Esophagus squamous epithelium (tissue), 5 donors: ENCODE results near the gene TMC3. TPM values are rescaled to one million over a fixed set of nuclear protein-coding genes. Genes with fewer than 3 reads are reported as not detected.

ENCODE experiments used
- DNase-seq: peaks from one replicate; lab custom pipeline; 2025; lab: John Stamatoyannopoulos, UW
- H3K27ac ChIP-seq, 4 donors: fragments of 200-600 bp; sonication (generic); one replicate each; pipeline ENCODE4 v1.5.1; 2016 to 2019; ENCODE audit warnings: mild to moderate bottlenecking in 1 of 4
- H3K27me3 ChIP-seq, 4 donors: fragments of 200-600 bp; sonication (generic); 1 replicate in 3 of 4; 2 replicates in 1 of 4; pipeline versions ENCODE4 v1.5.1 to v1.6.0; 2017 to 2021; ENCODE audit warnings: antibody characterized with exemption in 1 of 4
- H3K36me3 ChIP-seq, 3 donors: fragments of 200-600 bp; sonication (generic); one replicate each; pipeline ENCODE4 v1.5.1; 2016 to 2019
- H3K4me1 ChIP-seq, 3 donors: fragments of 200-600 bp; sonication (generic); one replicate each; pipeline ENCODE4 v1.5.1; 2017 to 2019
- H3K4me3 ChIP-seq, 4 donors: fragments of 200-600 bp; sonication (generic); 1 replicate in 3 of 4; 2 replicates in 1 of 4; pipeline ENCODE4 v1.5.1; 2016 to 2019; ENCODE audit warnings: mild to moderate bottlenecking in 2 of 4, moderate library complexity in 1 of 4
- H3K9me3 ChIP-seq, 3 donors: fragments of 200-600 bp; sonication (generic); one replicate each; pipeline ENCODE4 v1.5.1; 2016 to 2019
- CTCF ChIP-seq, 6 experiments: fragments of 450-650 bp in 4 of 6; fragments of 200-600 bp in 2 of 6; sonication (generic) in 2 of 6; IDR thresholded peaks; one replicate each; pipeline ENCODE4 v1.5.1; 2016 to 2019; ENCODE audit warnings: antibody characterized with exemption in 6 of 6, mild to moderate bottlenecking in 4 of 6, moderate library complexity in 4 of 6
- POLR2A ChIP-seq, 4 donors: fragments of 450-650 bp; IDR thresholded peaks; one replicate each; pipeline ENCODE4 v1.6.1; 2017; ENCODE audit warnings: antibody characterized with exemption in 4 of 4, mild to moderate bottlenecking in 4 of 4, moderate library complexity in 3 of 4
- WGBS, 2 donors: methylation state at CpG; one replicate each; pipeline ENCODE4 v1.1.5; 2018; 5-methylcytosine and 5-hydroxymethylcytosine counted together
- intact Hi-C: fragments of 100-400 bp; cut with DNase I; formaldehyde crosslinking; loops from one replicate; pipeline ENCODE4 v1.15.0; 2022
- total RNA-seq, 4 donors: library from RNA; depleted of rRNA; stranded (reverse); fragments of >200 nt; gene quantifications; one replicate each; pipeline ENCODE4 v1.1.0, GENCODE V29; 2016
- donor health status: DM: yes; HTN: yes; CAD: no.

The TMC3 gene
- total RNA-seq, 4 donors from 2014 or later: not detected

- peaks cover 0 to 23% (median 2%) of the 10 kb centered on the region in 4 donors for H3K27me3 ChIP-seq
- TF ChIP-seq CTCF (IDR thresholded peaks at IDR 0.05) (no peak), POLR2A (IDR thresholded peaks at IDR 0.05) (no peak)
- WGBS, 2 donors: 92 to 95% methylated on average over 4 to 9 of the region's 32 CpGs
- DNase-seq: no peak
- H3K27ac ChIP-seq: no peak overlapping the region
- peaks cover 0 to 13% (median 10%) of the 10 kb centered on the region in 3 donors for H3K4me1 ChIP-seq
- intact Hi-C loops: no loop called here
- H3K4me3 ChIP-seq: no peak overlapping the region
- H3K9me3 ChIP-seq: peaks cover 0 to 3% (median 0%) of the 10 kb centered on the region in 3 donors
- no peaks in the 10 kb centered on the region for H3K36me3 ChIP-seq
Observed at GRCh38 chr15:81413851-81414250, 39.8 kb upstream of the TMC3 start.

GRCh38 chr15:81411969-81412633 is 38.1 kb upstream of the TMC3 start:
- 71 to 76% methylated on average over 5 of the region's 5 CpGs for WGBS, 2 donors
- Histone ChIP-seq H3K9me3 (peaks cover 0 to 3% (median 0%) of the 10 kb centered on the region in 3 donors), H3K36me3 (no peaks in the 10 kb centered on the region), H3K4me3 (no peak overlapping the region), H3K27ac (no peak overlapping the region), H3K27me3 (peaks cover 0 to 34% (median 2%) of the 10 kb centered on the region in 4 donors), H3K4me1 (peaks cover 0 to 13% (median 10%) of the 10 kb centered on the region in 3 donors)
- DNase-seq: no peak
- intact Hi-C loops: no loop called here
- TF ChIP-seq POLR2A (IDR thresholded peaks at IDR 0.05): no peak
- TF ChIP-seq CTCF (IDR thresholded peaks at IDR 0.05): no peak

- Histone ChIP-seq H3K27ac (no peak overlapping the region), H3K9me3 (peaks cover 0 to 3% (median 0%) of the 10 kb centered on the region in 3 donors), H3K4me3 (no peak overlapping the region), H3K27me3 (peaks cover 0 to 34% (median 2%) of the 10 kb centered on the region in 4 donors), H3K36me3 (no peaks in the 10 kb centered on the region), H3K4me1 (peaks cover 0 to 13% (median 10%) of the 10 kb centered on the region in 3 donors)
- DNase-seq: no peak
- intact Hi-C loops: no loop called here
- WGBS, 2 donors: 71 to 74% methylated on average over 2 of the region's 2 CpGs
- TF ChIP-seq POLR2A (IDR thresholded peaks at IDR 0.05) (no peak), CTCF (IDR thresholded peaks at IDR 0.05) (no peak)
Observed at GRCh38 chr15:81411051-81411450, 37.0 kb upstream of the TMC3 start.

GRCh38 chr15:81410318-81410753 is 36.3 kb upstream of the TMC3 start:
- peaks cover 0 to 3% (median 0%) of the 10 kb centered on the region in 3 donors for H3K9me3 ChIP-seq
- H3K36me3 ChIP-seq: no peaks in the 10 kb centered on the region
- TF ChIP-seq POLR2A (IDR thresholded peaks at IDR 0.05): no peak
- peak in 4 of 6 experiments; percentile 49 to 69 (median 64) for TF ChIP-seq CTCF (IDR thresholded peaks at IDR 0.05)
- no peak overlapping the region for H3K27ac ChIP-seq
- intact Hi-C loops: no loop called here
- peaks cover 0 to 13% (median 10%) of the 10 kb centered on the region in 3 donors for H3K4me1 ChIP-seq
- no peak for DNase-seq
- no peak overlapping the region for H3K4me3 ChIP-seq
- peaks cover 0 to 34% (median 2%) of the 10 kb centered on the region in 4 donors for H3K27me3 ChIP-seq
- 0% methylated on average over 4 of the region's 4 CpGs; no CpG with 5 or more reads in 1 of the 2 donors for WGBS, 2 donors

GRCh38 chr15:81407718-81408117 is 33.7 kb upstream of the TMC3 start:
- H3K36me3 ChIP-seq: no peaks in the 10 kb centered on the region
- no peak overlapping the region for H3K27ac ChIP-seq
- intact Hi-C loops: no loop called here
- peaks cover 0 to 3% (median 0%) of the 10 kb centered on the region in 3 donors for H3K9me3 ChIP-seq
- TF ChIP-seq POLR2A (IDR thresholded peaks at IDR 0.05) (no peak), CTCF (IDR thresholded peaks at IDR 0.05) (no peak)
- no peak overlapping the region for H3K4me3 ChIP-seq
- H3K27me3 ChIP-seq: peaks cover 0 to 23% (median 2%) of the 10 kb centered on the region in 4 donors
- WGBS, 2 donors: 56 to 59% methylated on average over 10 of the region's 10 CpGs
- DNase-seq: no peak
- H3K4me1 ChIP-seq: peaks cover 0 to 13% (median 10%) of the 10 kb centered on the region in 3 donors
